H4 (cell line): ENCODE measurements around the gene LRRIQ1. TPM values are rescaled to one million over a fixed set of nuclear protein-coding genes. Genes with fewer than 3 reads are reported as not detected.

ENCODE experiments used
- DNase-seq: peaks from one replicate; pipeline ENCODE4 v3.0.0-alpha.2; 2015; ENCODE audit warnings: low spot score
- total RNA-seq: library from RNA; depleted of rRNA; stranded (reverse); fragments of >200 nt; shearing (Covaris generic); gene quantifications from 2 replicates; pipeline ENCODE4 v1.2.3, GENCODE V29; 2014; rRNA removed

Gene LRRIQ1
- total RNA-seq, 1 experiment from 2014 or later, result 0.15 TPM

GRCh38 chr12:85280165-85280983, 244.2 kb downstream of the LRRIQ1 start, which contains the start of gene ALX1:
Gene ALX1, plus strand, starts transcription at chr12:85280220. Its CDS starts 42 bp downstream, at chr12:85280262.
- DNase-seq, result peak; percentile 67

DNA sequence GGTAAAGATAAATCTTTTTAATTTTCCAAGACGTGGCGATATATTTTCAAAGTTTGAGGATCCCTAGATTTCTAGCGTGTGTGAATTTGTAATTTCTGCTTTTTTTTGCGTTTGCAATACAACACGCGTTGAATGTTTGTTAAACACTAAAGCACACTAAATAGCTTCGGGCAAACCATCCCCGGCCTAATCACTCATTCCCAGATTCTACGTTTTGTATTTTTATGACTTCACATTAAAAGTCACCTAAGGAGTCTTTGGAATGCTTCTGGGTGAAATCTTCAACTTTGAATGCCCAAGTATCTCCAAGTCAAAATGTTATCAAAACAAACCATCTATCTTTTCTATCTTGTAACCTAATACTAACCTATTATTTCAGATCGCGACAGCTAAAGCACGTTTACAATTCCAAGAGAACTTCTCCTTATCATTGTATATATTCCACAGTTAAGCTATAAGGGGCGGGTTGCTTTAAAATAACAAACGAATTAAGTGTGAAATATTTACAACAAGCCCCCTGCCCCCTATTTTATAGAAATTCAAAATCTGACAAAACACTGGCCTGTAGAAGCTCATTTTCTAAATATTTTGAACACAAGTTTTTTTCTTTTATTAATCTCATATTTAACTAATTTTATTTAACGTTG, 245.0 kb downstream of the LRRIQ1 start:
- no peak for DNase-seq

GRCh38 chr12:85281636-85282312, 245.6 kb downstream of the LRRIQ1 start:
- no peak for DNase-seq

DNA sequence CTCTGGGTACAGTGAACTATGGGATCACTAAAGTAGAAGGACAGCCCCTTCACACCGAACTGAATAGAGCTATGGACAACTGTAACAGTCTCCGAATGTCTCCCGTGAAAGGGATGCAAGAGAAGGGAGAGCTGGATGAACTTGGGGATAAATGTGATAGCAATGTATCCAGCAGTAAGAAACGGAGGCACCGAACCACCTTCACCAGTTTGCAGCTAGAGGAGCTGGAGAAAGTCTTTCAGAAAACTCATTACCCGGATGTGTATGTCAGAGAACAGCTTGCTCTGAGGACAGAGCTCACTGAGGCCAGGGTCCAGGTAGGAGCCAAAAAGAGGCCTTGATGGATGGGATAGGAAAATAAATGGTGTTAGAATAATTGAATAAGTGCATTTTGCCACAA, 247.4 kb downstream of the LRRIQ1 start:
- no peak for DNase-seq

Other genes starting within 250 kb of the LRRIQ1 start
- 12.9 and 23.4 TPM in 2 replicates for gene SLC6A15, start 123.6 kb upstream of the LRRIQ1 start, total RNA-seq
- not detected in 2 replicates for gene TSPAN19, start 74 bp upstream of the LRRIQ1 start, total RNA-seq
- 7.0 and 11.5 TPM in 2 replicates for gene ALX1, start 243.9 kb downstream of the LRRIQ1 start, total RNA-seq